Pancreas (tissue), 10 donors: ENCODE data around the gene TP53RK. TPM values are rescaled to one million over a fixed set of nuclear protein-coding genes. Genes with fewer than 3 reads are reported as not detected.

Source experiments
- ATAC-seq, 4 donors: fragments of 200-7000 bp; cut with Tn5 transposase; one replicate each; pipeline versions ENCODE4 v1.8.0 to v1.9.1; 2020; ENCODE audit warnings: mild to moderate bottlenecking in 4 of 4, moderate library complexity in 4 of 4
- DNase-seq, 6 donors: peaks; one replicate each; pipeline ENCODE4 v3.0.0-alpha.2; 2020
- FAIRE-seq: peaks from 2 replicates; lab custom pipeline; 2012; peaks lifted over from hg19 to GRCh38; lab: Jason Lieb, UNC
- H3K27ac ChIP-seq, 4 donors: fragments of 200-600 bp; sonication (generic); 1 replicate in 3 of 4; 2 replicates in 1 of 4; pipeline versions ENCODE4 v1.5.0 to v1.8.0; 2020
- H3K27me3 ChIP-seq, 4 donors: fragments of 200-600 bp; one replicate each; pipeline ENCODE4 v1.8.0; 2021
- H3K36me3 ChIP-seq, 3 donors: fragments of 200-600 bp; sonication (generic) in 1 of 3; one replicate each; pipeline versions ENCODE4 v1.5.0 to v1.8.0; 2020 to 2021
- H3K4me1 ChIP-seq, 3 donors: fragments of 200-600 bp; one replicate each; pipeline ENCODE4 v1.8.0; 2021
- H3K4me3 ChIP-seq, 4 donors: fragments of 200-600 bp; sonication (generic) in 2 of 4; one replicate each; pipeline versions ENCODE4 v1.5.0 to v1.8.0; 2020 to 2021
- H3K9me3 ChIP-seq, 4 donors: fragments of 200-600 bp; one replicate each; pipeline ENCODE4 v1.8.0; 2021
- WGBS, 2 donors: extraction: QIAGEN DNeasy Blood & Tissue Kit; methylation state at CpG; one replicate each; pipeline ENCODE4 v1.1.7; 2013; 5-methylcytosine and 5-hydroxymethylcytosine counted together
- intact Hi-C, 3 donors: fragments of 100-400 bp; cut with DNase I; formaldehyde crosslinking; loops; one replicate each; pipeline versions ENCODE4 v1.11.1 to v1.14.2; 2022
- polyA plus RNA-seq, 2 donors: library from polyadenylated mRNA; stranded (reverse); fragments of 200-250 nt; gene quantifications; one replicate each; pipeline ENCODE4 v1.2.3, GENCODE V29; 2013
- total RNA-seq, 6 donors: library from RNA; stranded (reverse); fragmentation: NEBNext Ultra II Directional in 4 of 6; extraction: Animal tissue kit (Norgen Biotek cat#: 25700) in 4 of 6; gene quantifications; one replicate each; pipeline versions ENCODE4 v1.2.1 to v1.2.4, GENCODE V29; 2021 to 2023
- TF ChIP-seq, protein P1 (sequence below), 4 donors: fragments of 200-600 bp; sonication (generic) in 3 of 4; IDR thresholded peaks; one replicate each; pipeline versions ENCODE4 v1.5.0 to v1.8.0; 2021; ENCODE audit warnings: antibody characterized with exemption in 4 of 4
- donor health status: healthy with polysubstance abuse.
- donor health status: DM: no; HTN: no; CAD: no; lungs with moderate emphysema.
- donor health status: DM: no; HTN: no; CAD: no.
- donor health status: control.
- donor health status: control.
- donor health status: Bipolar disorder and iron deficiency.
- donor health status: DM: yes; HTN: yes; CAD: no.
- donor health status: DM: no; HTN: no; CAD: no.
- donor health status: DM: no; HTN: no; CAD: no.
- donor health status: DM: yes; HTN: yes; CAD: no.

The TP53RK gene
- total and polyA plus RNA-seq, 8 donors = 2.5 to 6.1 (median 3.8) TPM

GRCh38 chr20:46649965-46650542, 39.2 kb downstream of the TP53RK start:
- no peaks in the 10 kb centered on the region for H3K9me3 ChIP-seq
- intact Hi-C loops = no loop called here
- H3K36me3 ChIP-seq = no peaks in the 10 kb centered on the region
- no peak overlapping the region for H3K27ac ChIP-seq
- no peak for DNase-seq
- H3K4me1 ChIP-seq = no peaks in the 10 kb centered on the region
- no peak overlapping the region for H3K4me3 ChIP-seq
- ATAC-seq = no peak
- TF ChIP-seq, protein P1, sequence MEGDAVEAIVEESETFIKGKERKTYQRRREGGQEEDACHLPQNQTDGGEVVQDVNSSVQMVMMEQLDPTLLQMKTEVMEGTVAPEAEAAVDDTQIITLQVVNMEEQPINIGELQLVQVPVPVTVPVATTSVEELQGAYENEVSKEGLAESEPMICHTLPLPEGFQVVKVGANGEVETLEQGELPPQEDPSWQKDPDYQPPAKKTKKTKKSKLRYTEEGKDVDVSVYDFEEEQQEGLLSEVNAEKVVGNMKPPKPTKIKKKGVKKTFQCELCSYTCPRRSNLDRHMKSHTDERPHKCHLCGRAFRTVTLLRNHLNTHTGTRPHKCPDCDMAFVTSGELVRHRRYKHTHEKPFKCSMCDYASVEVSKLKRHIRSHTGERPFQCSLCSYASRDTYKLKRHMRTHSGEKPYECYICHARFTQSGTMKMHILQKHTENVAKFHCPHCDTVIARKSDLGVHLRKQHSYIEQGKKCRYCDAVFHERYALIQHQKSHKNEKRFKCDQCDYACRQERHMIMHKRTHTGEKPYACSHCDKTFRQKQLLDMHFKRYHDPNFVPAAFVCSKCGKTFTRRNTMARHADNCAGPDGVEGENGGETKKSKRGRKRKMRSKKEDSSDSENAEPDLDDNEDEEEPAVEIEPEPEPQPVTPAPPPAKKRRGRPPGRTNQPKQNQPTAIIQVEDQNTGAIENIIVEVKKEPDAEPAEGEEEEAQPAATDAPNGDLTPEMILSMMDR (IDR thresholded peaks at IDR 0.05) = no peak
- no peaks in the 10 kb centered on the region for H3K27me3 ChIP-seq
- FAIRE-seq = no peak
- WGBS, 2 donors = 92 to 97% methylated on average over 9 of the region's 9 CpGs

DNA sequence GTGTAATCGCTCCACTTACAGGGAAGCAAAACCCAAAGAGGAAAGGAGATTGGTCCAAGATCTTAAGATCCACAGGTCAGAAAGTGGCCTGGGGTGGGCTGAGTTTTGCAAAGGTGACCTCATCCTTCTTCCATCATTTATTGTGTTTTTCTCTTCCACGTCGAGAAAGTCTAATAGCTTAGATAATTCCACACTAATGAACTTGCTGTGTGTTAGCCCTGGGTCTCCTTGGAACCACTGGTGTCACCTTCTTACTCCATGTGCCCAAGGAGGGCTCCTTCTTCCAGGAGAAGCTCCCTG, 39.6 kb downstream of the TP53RK start:
- H3K27me3 ChIP-seq = no peaks in the 10 kb centered on the region
- H3K36me3 ChIP-seq = no peaks in the 10 kb centered on the region
- no peak for FAIRE-seq
- no peak for DNase-seq
- no peak overlapping the region for H3K27ac ChIP-seq
- TF ChIP-seq, protein P1 (IDR thresholded peaks at IDR 0.05) = no peak
- no peak for ATAC-seq
- no peaks in the 10 kb centered on the region for H3K4me1 ChIP-seq
- intact Hi-C loops = no loop called here
- no peaks in the 10 kb centered on the region for H3K9me3 ChIP-seq
- WGBS, 2 donors = 57 to 59% methylated on average over 3 of the region's 3 CpGs
- H3K4me3 ChIP-seq = no peak overlapping the region

DNA sequence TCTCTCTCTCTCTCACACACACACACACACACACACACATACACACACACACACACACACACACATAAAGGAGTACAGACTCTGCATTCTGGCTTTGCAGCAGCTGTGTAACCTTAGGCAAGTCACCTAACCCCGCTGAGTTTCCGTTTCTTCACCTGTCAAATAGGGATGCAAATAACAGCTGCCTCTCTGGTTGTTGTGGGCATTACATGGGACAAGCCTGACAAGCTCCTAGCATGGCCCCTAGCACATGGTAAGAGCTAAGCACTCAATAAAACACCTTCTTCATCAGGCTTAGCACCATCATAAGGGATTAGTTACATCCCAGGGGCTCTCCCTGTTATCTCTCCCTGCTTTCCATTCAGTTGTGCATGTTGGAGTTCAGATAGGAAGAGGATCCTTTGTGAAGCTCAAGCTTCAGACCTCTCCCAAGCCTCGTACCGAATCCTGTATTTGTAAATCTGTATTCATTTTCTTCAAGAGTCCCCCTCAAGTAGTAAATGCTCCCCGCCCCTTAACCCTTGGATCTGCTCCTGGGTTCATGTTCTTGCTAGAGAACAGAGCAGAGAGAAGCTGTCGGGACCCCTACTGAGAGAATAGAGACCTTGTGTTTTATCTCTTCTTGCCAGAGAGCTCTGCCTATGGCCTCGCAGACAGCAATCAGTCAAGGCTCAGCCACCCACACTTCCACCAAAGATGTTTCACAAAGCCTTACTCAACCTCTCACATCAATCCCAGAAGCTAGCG, 40.2 kb downstream of the TP53RK start:
- WGBS, 2 donors = 77 to 84% methylated on average over 8 of the region's 8 CpGs
- Histone ChIP-seq H3K36me3 (no peaks in the 10 kb centered on the region), H3K4me1 (no peaks in the 10 kb centered on the region), H3K27me3 (no peaks in the 10 kb centered on the region), H3K27ac (no peak overlapping the region), H3K4me3 (no peak overlapping the region), H3K9me3 (no peaks in the 10 kb centered on the region)
- no peak for DNase-seq
- no peak for ATAC-seq
- intact Hi-C loops = no loop called here
- FAIRE-seq = no peak
- TF ChIP-seq, protein P1 (IDR thresholded peaks at IDR 0.05) = no peak

GRCh38 chr20:46647469-46647868, 41.8 kb downstream of the TP53RK start:
- TF ChIP-seq, protein P1 (IDR thresholded peaks at IDR 0.05) = no peak
- Histone ChIP-seq H3K4me1 (no peaks in the 10 kb centered on the region), H3K4me3 (no peak overlapping the region), H3K36me3 (no peaks in the 10 kb centered on the region), H3K27ac (no peak overlapping the region), H3K27me3 (no peaks in the 10 kb centered on the region), H3K9me3 (no peaks in the 10 kb centered on the region)
- ATAC-seq = no peak
- no peak for FAIRE-seq
- intact Hi-C loops = no loop called here
- DNase-seq = no peak
- 50 to 72% methylated on average over 4 of the region's 4 CpGs for WGBS, 2 donors
